PC-9 (cell line): ENCODE measurements around the gene FLT4. TPM values are rescaled to one million over a fixed set of nuclear protein-coding genes. Genes with fewer than 3 reads are reported as not detected.

ENCODE experiments used
- BruUV-seq: library from RNA; stranded (reverse); fragments of 400-500 nt; replicated peaks from 2 replicates; lab custom pipeline; 2021; lab: Mats Ljungman, UMichigan
- CTCF ChIA-PET: fragments of 300-600 bp; sonication (Branson Sonifier 250); formaldehyde crosslinking; loops from one replicate; lab custom pipeline; 2022; ENCODE audit warnings: antibody characterized with exemption; lab: Charles Lee
- POLR2A ChIA-PET: fragments of 300-600 bp; sonication (Branson Sonifier 250); formaldehyde crosslinking; loops from one replicate; lab custom pipeline; 2022; ENCODE audit warnings: antibody characterized with exemption; ENCODE audit not compliant: unreplicated experiment; lab: Charles Lee
- DNase-seq, 2 experiments: peaks; one replicate each; pipeline versions ENCODE4 v3.0.0 to v3.0.0-alpha.2; 2015 to 2022; ENCODE audit warnings: mixed read lengths in 1 of 2
- H2AFZ ChIP-seq: fragments of 200-600 bp; sonication (generic); 2 replicates; pipeline ENCODE4 v1.8.1; 2017; ENCODE audit warnings: antibody characterized with exemption
- H3F3A ChIP-seq: fragments of 200-600 bp; sonication (generic); 2 replicates; pipeline ENCODE4 v1.8.1; 2017; ENCODE audit warnings: antibody characterized with exemption, mild to moderate bottlenecking, low read depth; ENCODE audit not compliant: insufficient read depth
- H3K27ac ChIP-seq: fragments of 200-600 bp; sonication (generic); 2 replicates; pipeline ENCODE4 v1.6.1; 2016; ENCODE audit warnings: mixed run types
- H3K27me3 ChIP-seq: fragments of 200-600 bp; sonication (generic); 2 replicates; pipeline ENCODE4 v1.6.1; 2016; ENCODE audit warnings: low read depth, mixed run types; ENCODE audit not compliant: insufficient read depth
- H3K36me3 ChIP-seq: fragments of 200-600 bp; sonication (generic); 2 replicates; pipeline ENCODE4 v1.6.1; 2016; ENCODE audit warnings: low read depth, mixed run types
- H3K4me1 ChIP-seq: fragments of 200-600 bp; sonication (generic); replicated peaks from 2 replicates; pipeline ENCODE4 v1.6.1; 2016; ENCODE audit warnings: mixed run types; ENCODE audit not compliant: insufficient read depth
- H3K4me2 ChIP-seq: fragments of 200-600 bp; sonication (generic); 2 replicates; pipeline ENCODE4 v1.6.1; 2017; ENCODE audit warnings: mixed run types
- H3K4me3 ChIP-seq: fragments of 200-600 bp; sonication (generic); 2 replicates; pipeline ENCODE4 v1.6.1; 2016; ENCODE audit warnings: mixed run types
- H3K79me2 ChIP-seq: fragments of 200-600 bp; sonication (generic); 2 replicates; pipeline ENCODE4 v1.6.1; 2017; ENCODE audit warnings: low read depth, mixed run types
- H3K9me2 ChIP-seq: fragments of 200-600 bp; sonication (generic); 2 replicates; pipeline ENCODE4 v1.8.1; 2017; ENCODE audit warnings: mild to moderate bottlenecking; ENCODE audit not compliant: insufficient read depth
- H3K9me3 ChIP-seq: fragments of 200-600 bp; sonication (generic); 2 replicates; pipeline ENCODE4 v1.8.1; 2016; ENCODE audit warnings: low read depth; ENCODE audit not compliant: insufficient read depth
- H4K20me1 ChIP-seq: fragments of 200-600 bp; sonication (generic); 2 replicates; pipeline ENCODE4 v1.8.1; 2017; ENCODE audit not compliant: insufficient read depth
- CTCF ChIP-seq: fragments of 200-600 bp; sonication (generic); conservative IDR thresholded peaks from 2 replicates; pipeline ENCODE4 v1.6.1; 2017; ENCODE audit warnings: mixed run types, antibody characterized with exemption, mild to moderate bottlenecking, moderate library complexity
- EZH2 ChIP-seq: fragments of 200-600 bp; sonication (generic); IDR thresholded peaks from 2 replicates; pipeline ENCODE4 v1.8.0; 2017; ENCODE audit warnings: antibody characterized with exemption, low read depth
- intact Hi-C: fragments of 100-400 bp; cut with micrococcal nuclease; formaldehyde crosslinking; loops from one replicate; pipeline ENCODE4 v1.10.0; 2022; ENCODE audit not compliant: unreplicated experiment
- total RNA-seq: library from RNA; stranded (reverse); gene quantifications from 2 replicates; pipeline ENCODE4 v1.2.3, GENCODE V29; 2021

The FLT4 gene
- total RNA-seq, 1 experiment from 2014 or later: not detected

- TF ChIP-seq CTCF (no peak), EZH2 (no peak)
- Histone ChIP-seq H3K4me1 (no peaks in the 10 kb centered on the region), H3K79me2 (no peaks in the 10 kb centered on the region), H2AFZ (no peak overlapping the region), H3K27ac (no peak overlapping the region), H3F3A (no peaks in the 10 kb centered on the region), H3K4me3 (no peak overlapping the region), H3K9me2 (no peaks in the 10 kb centered on the region), H3K36me3 (no peaks in the 10 kb centered on the region), H4K20me1 (no peaks in the 10 kb centered on the region), H3K4me2 (no peak overlapping the region), H3K9me3 (no peaks in the 10 kb centered on the region), H3K27me3 (peaks cover 56% of the 10 kb centered on the region)
- intact Hi-C loops: no loop called here
- POLR2A ChIA-PET: no interaction called here
- CTCF ChIA-PET: no interaction called here
- DNase-seq: no peak
- BruUV-seq: no TSS peak
These were observed 36.7 kb downstream of the FLT4 start for GRCh38 chr5:180612683-180613082.

GRCh38 chr5:180611140-180611850 is 38.1 kb downstream of the FLT4 start:
- Histone ChIP-seq H3K27ac (no peak overlapping the region), H3K4me3 (no peak overlapping the region), H3K27me3 (peaks cover 49% of the 10 kb centered on the region), H3K9me2 (no peaks in the 10 kb centered on the region), H4K20me1 (no peaks in the 10 kb centered on the region), H3K9me3 (no peaks in the 10 kb centered on the region), H3K4me2 (no peak overlapping the region), H3K36me3 (no peaks in the 10 kb centered on the region), H3K4me1 (no peaks in the 10 kb centered on the region), H2AFZ (no peak overlapping the region), H3K79me2 (no peaks in the 10 kb centered on the region), H3F3A (no peaks in the 10 kb centered on the region)
- POLR2A ChIA-PET: interaction anchor here (0.6 to 0.7 kb wide), 2 partner anchors 117 to 121 kb away, joined by 4 to 5 read pairs; no protein-coding TSS in a partner anchor
- DNase-seq: peak; percentile 48 to 56
- intact Hi-C loops: no loop called here
- CTCF ChIA-PET: interaction anchor here (0.6 to 0.7 kb wide), 3 partner anchors 29 to 639 kb away, joined by 3 to 7 read pairs (median 7); no protein-coding TSS in a partner anchor
- no TSS peak for BruUV-seq
- 0 out of 2 replicates have a peak, but pooled peaks have one; percentile 33 for TF ChIP-seq CTCF
- TF ChIP-seq EZH2: no peak

GRCh38 chr5:180609817-180610550 is 39.4 kb downstream of the FLT4 start:
- Histone ChIP-seq H3K9me3 (no peaks in the 10 kb centered on the region), H3K4me2 (no peak overlapping the region), H3K36me3 (no peaks in the 10 kb centered on the region), H3K4me1 (no peaks in the 10 kb centered on the region), H3K79me2 (no peaks in the 10 kb centered on the region), H3K4me3 (no peak overlapping the region), H3K9me2 (no peaks in the 10 kb centered on the region), H2AFZ (no peak overlapping the region), H3K27me3 (peaks cover 51% of the 10 kb centered on the region), H3F3A (no peaks in the 10 kb centered on the region), H3K27ac (no peak overlapping the region), H4K20me1 (no peaks in the 10 kb centered on the region)
- intact Hi-C loops: loop anchor here (10.0 kb wide), 1 partner anchor 405 kb away; the partner anchor contains the start of gene RASGEF1C
- DNase-seq: no peak
- TF ChIP-seq EZH2: no peak
- TF ChIP-seq CTCF: no peak
- no TSS peak for BruUV-seq
- POLR2A ChIA-PET: no interaction called here
- CTCF ChIA-PET: no interaction called here
